Neural cell (in vitro differentiated cells): ENCODE data around the gene LDB3. TPM values are rescaled to one million over a fixed set of nuclear protein-coding genes. Genes with fewer than 3 reads are reported as not detected.

ENCODE experiments used
- H2AFZ ChIP-seq: fragments of 200-600, 300-800 bp; sonication (generic), shearing (Covaris generic); 2 replicates; pipeline ENCODE4 v1.6.0; 2014; ENCODE audit warnings: low read depth, mild to moderate bottlenecking, antibody characterized with exemption, low read length, moderate library complexity
- H3F3A ChIP-seq: fragments of 200-600 bp; shearing (Covaris generic); 2 replicates; pipeline ENCODE4 v1.6.1; 2016; ENCODE audit warnings: mild to moderate bottlenecking, moderate library complexity, mixed read lengths, antibody characterized with exemption, low read length; ENCODE audit not compliant: insufficient read depth, poor library complexity, severe bottlenecking
- H3K27ac ChIP-seq: fragments of 200-600, 300-800 bp; sonication (generic), shearing (Covaris generic); 2 replicates; pipeline ENCODE4 v1.5.1; 2014; ENCODE audit warnings: mild to moderate bottlenecking, low read length, moderate library complexity
- H3K27me3 ChIP-seq: fragments of 300-800, 200-600 bp; sonication (generic), shearing (Covaris generic); 2 replicates; pipeline ENCODE4 v1.6.0; 2014; ENCODE audit warnings: mild to moderate bottlenecking, low read depth, low read length, moderate library complexity; ENCODE audit not compliant: insufficient read depth
- H3K36me3 ChIP-seq: fragments of 300-800, 200-600 bp; sonication (generic), shearing (Covaris generic); 2 replicates; pipeline ENCODE4 v1.5.1; 2014; ENCODE audit warnings: mild to moderate bottlenecking, antibody characterized with exemption, low read length, moderate library complexity; ENCODE audit not compliant: insufficient read depth
- H3K4me2 ChIP-seq: fragments of 300-800, 200-600 bp; sonication (generic), shearing (Covaris generic); 2 replicates; pipeline ENCODE4 v1.6.0; 2014; ENCODE audit warnings: mild to moderate bottlenecking, low read length
- H3K4me3 ChIP-seq: fragments of 300-800, 200-600 bp; sonication (generic), shearing (Covaris generic); 2 replicates; pipeline ENCODE4 v1.5.1; 2014; ENCODE audit warnings: mild to moderate bottlenecking, low read length, moderate library complexity
- H3K79me2 ChIP-seq: fragments of 200-600 bp; shearing (Covaris generic); replicated peaks from 2 replicates; pipeline ENCODE4 v1.6.0; 2014; ENCODE audit warnings: mild to moderate bottlenecking, low read length, moderate library complexity; ENCODE audit not compliant: insufficient read depth
- H3K9ac ChIP-seq: fragments of 300-800, 200-600 bp; sonication (generic), shearing (Covaris generic); 2 replicates; pipeline ENCODE4 v1.6.1; 2016; ENCODE audit warnings: mild to moderate bottlenecking, low read length, mixed read lengths
- H3K9me2 ChIP-seq: fragments of 200-600 bp; shearing (Covaris generic); 2 replicates; pipeline ENCODE4 v1.6.1; 2016; ENCODE audit warnings: mild to moderate bottlenecking, low read length, mixed read lengths; ENCODE audit not compliant: insufficient read depth
- H3K9me3 ChIP-seq: fragments of 200-600, 300-800 bp; sonication (generic), shearing (Covaris generic); 2 replicates; pipeline ENCODE4 v1.6.1; 2016; ENCODE audit warnings: mild to moderate bottlenecking, mixed run types, low read length, moderate library complexity, mixed read lengths
- H4K20me1 ChIP-seq: fragments of 200-600 bp; shearing (Covaris generic); 2 replicates; pipeline ENCODE4 v1.6.1; 2016; ENCODE audit warnings: mild to moderate bottlenecking, mixed run types; ENCODE audit not compliant: insufficient read depth
- EP300 ChIP-seq: fragments of 450-650 bp; conservative IDR thresholded peaks from 2 replicates; pipeline ENCODE4 v1.6.1; 2014; ENCODE audit warnings: antibody characterized with exemption, mild to moderate bottlenecking, moderate library complexity; ENCODE audit not compliant: poor library complexity, severe bottlenecking
- EZH2 ChIP-seq: fragments of 200-600, 300-800 bp; shearing (Covaris generic), sonication (generic); IDR thresholded peaks from 2 replicates; pipeline ENCODE4 v1.6.1; 2014; ENCODE audit warnings: antibody characterized with exemption, low read length, borderline replicate concordance, mild to moderate bottlenecking; ENCODE audit not compliant: insufficient read depth, poor library complexity, severe bottlenecking
- MXI1 ChIP-seq: fragments of 450-650 bp; conservative IDR thresholded peaks from 2 replicates; pipeline ENCODE4 v1.6.1; 2014; ENCODE audit warnings: antibody characterized with exemption, mild to moderate bottlenecking; ENCODE audit not compliant: poor library complexity, severe bottlenecking
- POLR2AphosphoS5 ChIP-seq: IDR thresholded peaks from 2 replicates; pipeline ENCODE4 v1.6.1; 2012
- RAD21 ChIP-seq: fragments of 450-650 bp; conservative IDR thresholded peaks from 2 replicates; pipeline ENCODE4 v1.6.1; 2014; ENCODE audit warnings: antibody characterized with exemption, mild to moderate bottlenecking, moderate library complexity
- SMC3 ChIP-seq: fragments of 450-650 bp; conservative IDR thresholded peaks from 2 replicates; pipeline ENCODE4 v1.6.1; 2014; ENCODE audit warnings: antibody characterized with exemption, mild to moderate bottlenecking, moderate library complexity; ENCODE audit not compliant: poor library complexity
- TAF1 ChIP-seq: IDR thresholded peaks from 2 replicates; pipeline ENCODE4 v1.6.1; 2012; ENCODE audit warnings: low read depth
- polyA plus RNA-seq: library from polyadenylated mRNA; depleted of rRNA; stranded (reverse); fragments of >200 nt; gene quantifications from 2 replicates; pipeline ENCODE4 v1.2.3, GENCODE V29; 2014
- TF ChIP-seq, protein P1 (sequence below): fragments of 450-650 bp; IDR thresholded peaks from 2 replicates; pipeline ENCODE4 v1.5.1; 2014; ENCODE audit warnings: antibody characterized with exemption, mild to moderate bottlenecking, moderate library complexity; ENCODE audit not compliant: poor library complexity, severe bottlenecking
- TF ChIP-seq, protein P2 (sequence below): IDR thresholded peaks from 2 replicates; pipeline ENCODE4 v1.6.1; 2012; ENCODE audit warnings: borderline replicate concordance

LDB3 gene
- polyA plus RNA-seq, 1 donor from 2014 or later = 0.12 TPM

DNA sequence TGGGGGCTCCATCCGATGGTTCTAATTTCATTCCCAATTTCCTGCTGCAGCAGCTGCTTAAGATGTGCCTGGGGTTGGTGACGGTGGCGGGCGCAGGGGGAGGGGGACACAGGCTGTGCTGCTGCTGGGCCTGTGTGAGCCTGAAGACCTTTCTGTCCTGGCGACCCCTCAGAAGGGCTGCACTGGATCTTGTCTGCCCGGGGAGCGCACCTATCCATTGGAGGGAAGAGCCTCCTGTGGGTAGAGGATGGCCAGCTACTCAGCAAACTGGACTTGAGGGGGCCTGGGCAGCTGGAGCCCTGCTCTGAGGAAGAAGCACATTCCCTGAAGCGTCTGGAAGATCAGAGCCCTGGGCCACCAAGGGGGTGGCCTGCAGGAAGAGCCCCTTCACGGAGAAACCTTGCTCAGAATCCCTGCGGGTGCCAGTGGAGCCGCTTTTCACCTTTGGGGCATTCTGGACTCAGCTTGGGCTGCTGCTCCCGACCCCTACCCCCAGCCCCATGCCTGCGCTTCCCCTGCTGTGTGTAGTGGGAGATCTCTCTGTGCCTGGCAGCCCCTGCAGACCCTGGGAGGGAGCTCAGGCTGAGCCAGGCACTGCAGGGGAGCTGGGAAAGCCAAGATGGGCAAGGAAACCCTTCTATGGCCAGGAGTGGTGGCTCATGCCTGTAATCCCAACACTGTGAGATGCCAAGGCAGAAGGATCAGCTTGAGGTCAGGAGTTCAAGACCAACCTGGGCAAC, 17.8 kb downstream of the LDB3 start:
- Histone ChIP-seq H4K20me1 (no peaks in the 10 kb centered on the region), H3F3A (no peaks in the 10 kb centered on the region), H3K79me2 (no peaks in the 10 kb centered on the region), H3K4me2 (no peak overlapping the region), H3K9me3 (no peaks in the 10 kb centered on the region), H3K4me3 (no peak overlapping the region), H3K9ac (no peak overlapping the region), H2AFZ (no peak overlapping the region), H3K27me3 (no peaks in the 10 kb centered on the region), H3K27ac (no peak overlapping the region), H3K9me2 (no peaks in the 10 kb centered on the region), H3K36me3 (no peaks in the 10 kb centered on the region)
- TF ChIP-seq POLR2AphosphoS5 (no peak), MXI1 (no peak)
- TF ChIP-seq, protein P1, sequence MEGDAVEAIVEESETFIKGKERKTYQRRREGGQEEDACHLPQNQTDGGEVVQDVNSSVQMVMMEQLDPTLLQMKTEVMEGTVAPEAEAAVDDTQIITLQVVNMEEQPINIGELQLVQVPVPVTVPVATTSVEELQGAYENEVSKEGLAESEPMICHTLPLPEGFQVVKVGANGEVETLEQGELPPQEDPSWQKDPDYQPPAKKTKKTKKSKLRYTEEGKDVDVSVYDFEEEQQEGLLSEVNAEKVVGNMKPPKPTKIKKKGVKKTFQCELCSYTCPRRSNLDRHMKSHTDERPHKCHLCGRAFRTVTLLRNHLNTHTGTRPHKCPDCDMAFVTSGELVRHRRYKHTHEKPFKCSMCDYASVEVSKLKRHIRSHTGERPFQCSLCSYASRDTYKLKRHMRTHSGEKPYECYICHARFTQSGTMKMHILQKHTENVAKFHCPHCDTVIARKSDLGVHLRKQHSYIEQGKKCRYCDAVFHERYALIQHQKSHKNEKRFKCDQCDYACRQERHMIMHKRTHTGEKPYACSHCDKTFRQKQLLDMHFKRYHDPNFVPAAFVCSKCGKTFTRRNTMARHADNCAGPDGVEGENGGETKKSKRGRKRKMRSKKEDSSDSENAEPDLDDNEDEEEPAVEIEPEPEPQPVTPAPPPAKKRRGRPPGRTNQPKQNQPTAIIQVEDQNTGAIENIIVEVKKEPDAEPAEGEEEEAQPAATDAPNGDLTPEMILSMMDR = no peak

DNA sequence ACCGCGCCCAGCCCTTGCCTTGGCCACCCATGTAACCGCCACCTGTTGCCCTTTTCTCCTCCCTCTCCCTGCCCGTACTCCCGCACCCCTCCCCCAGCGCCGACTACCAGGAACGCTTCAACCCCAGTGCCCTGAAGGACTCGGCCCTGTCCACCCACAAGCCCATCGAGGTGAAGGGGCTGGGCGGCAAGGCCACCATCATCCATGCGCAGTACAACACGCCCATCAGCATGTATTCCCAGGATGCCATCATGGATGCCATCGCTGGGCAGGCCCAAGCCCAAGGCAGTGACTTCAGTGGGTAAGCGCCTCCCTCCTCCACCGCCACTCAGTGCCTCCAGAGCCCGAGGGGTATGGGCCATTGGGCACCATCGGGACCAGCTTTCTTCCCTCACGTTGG, 18.7 kb downstream of the LDB3 start:
- TF ChIP-seq, protein P1 = no peak
- TF ChIP-seq POLR2AphosphoS5 = no peak
- TF ChIP-seq TAF1 = no peak
- no peak for TF ChIP-seq RAD21
- no peak for TF ChIP-seq SMC3
- TF ChIP-seq EP300 = no peak
- TF ChIP-seq MXI1 = no peak
- no peak for TF ChIP-seq EZH2
- TF ChIP-seq, protein P2, sequence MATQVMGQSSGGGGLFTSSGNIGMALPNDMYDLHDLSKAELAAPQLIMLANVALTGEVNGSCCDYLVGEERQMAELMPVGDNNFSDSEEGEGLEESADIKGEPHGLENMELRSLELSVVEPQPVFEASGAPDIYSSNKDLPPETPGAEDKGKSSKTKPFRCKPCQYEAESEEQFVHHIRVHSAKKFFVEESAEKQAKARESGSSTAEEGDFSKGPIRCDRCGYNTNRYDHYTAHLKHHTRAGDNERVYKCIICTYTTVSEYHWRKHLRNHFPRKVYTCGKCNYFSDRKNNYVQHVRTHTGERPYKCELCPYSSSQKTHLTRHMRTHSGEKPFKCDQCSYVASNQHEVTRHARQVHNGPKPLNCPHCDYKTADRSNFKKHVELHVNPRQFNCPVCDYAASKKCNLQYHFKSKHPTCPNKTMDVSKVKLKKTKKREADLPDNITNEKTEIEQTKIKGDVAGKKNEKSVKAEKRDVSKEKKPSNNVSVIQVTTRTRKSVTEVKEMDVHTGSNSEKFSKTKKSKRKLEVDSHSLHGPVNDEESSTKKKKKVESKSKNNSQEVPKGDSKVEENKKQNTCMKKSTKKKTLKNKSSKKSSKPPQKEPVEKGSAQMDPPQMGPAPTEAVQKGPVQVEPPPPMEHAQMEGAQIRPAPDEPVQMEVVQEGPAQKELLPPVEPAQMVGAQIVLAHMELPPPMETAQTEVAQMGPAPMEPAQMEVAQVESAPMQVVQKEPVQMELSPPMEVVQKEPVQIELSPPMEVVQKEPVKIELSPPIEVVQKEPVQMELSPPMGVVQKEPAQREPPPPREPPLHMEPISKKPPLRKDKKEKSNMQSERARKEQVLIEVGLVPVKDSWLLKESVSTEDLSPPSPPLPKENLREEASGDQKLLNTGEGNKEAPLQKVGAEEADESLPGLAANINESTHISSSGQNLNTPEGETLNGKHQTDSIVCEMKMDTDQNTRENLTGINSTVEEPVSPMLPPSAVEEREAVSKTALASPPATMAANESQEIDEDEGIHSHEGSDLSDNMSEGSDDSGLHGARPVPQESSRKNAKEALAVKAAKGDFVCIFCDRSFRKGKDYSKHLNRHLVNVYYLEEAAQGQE = no peak

More for the DNA sequence above, 18.7 kb downstream of the LDB3 start:
- no peaks in the 10 kb centered on the region for H3K79me2 ChIP-seq
- no peak overlapping the region for H3K4me3 ChIP-seq
- H3K36me3 ChIP-seq = no peaks in the 10 kb centered on the region
- no peak overlapping the region for H2AFZ ChIP-seq
- H3F3A ChIP-seq = no peaks in the 10 kb centered on the region
- H3K9me3 ChIP-seq = no peaks in the 10 kb centered on the region
- H3K9ac ChIP-seq = no peak overlapping the region
- H3K27me3 ChIP-seq = no peaks in the 10 kb centered on the region
- H3K27ac ChIP-seq = no peak overlapping the region
- H3K9me2 ChIP-seq = no peaks in the 10 kb centered on the region
- no peaks in the 10 kb centered on the region for H4K20me1 ChIP-seq
- no peak overlapping the region for H3K4me2 ChIP-seq
